HG02571 (cell line): ENCODE results near the gene L3MBTL3.

Experiments used
- ATAC-seq: cut with Tn5 transposase; IDR thresholded peaks from one replicate; pipeline ENCODE4 v1.9.1; 2021; ENCODE audit warnings: mild to moderate bottlenecking, moderate library complexity; ENCODE audit not compliant: unreplicated experiment

Gene L3MBTL3

DNA sequence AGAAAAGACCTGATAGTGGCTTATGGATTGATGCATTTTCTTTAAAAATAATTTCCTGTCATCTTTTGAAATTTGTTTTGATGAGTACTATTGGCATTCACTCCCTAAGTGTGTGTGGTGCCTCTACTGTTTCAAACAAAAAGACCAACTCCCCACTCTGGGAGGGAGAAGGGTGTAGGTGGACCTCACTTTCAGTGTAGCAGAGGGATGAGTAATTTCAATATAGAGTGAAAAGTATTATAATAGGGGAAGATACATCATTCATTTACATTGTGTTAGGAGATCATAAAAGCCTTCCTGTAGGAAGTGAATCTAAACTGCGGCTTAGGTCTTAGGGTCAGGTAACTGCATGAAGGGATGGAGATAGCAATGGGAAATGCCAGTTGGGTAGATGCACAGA lies 158.0 kb downstream of the L3MBTL3 start:
- no peak for ATAC-seq

DNA sequence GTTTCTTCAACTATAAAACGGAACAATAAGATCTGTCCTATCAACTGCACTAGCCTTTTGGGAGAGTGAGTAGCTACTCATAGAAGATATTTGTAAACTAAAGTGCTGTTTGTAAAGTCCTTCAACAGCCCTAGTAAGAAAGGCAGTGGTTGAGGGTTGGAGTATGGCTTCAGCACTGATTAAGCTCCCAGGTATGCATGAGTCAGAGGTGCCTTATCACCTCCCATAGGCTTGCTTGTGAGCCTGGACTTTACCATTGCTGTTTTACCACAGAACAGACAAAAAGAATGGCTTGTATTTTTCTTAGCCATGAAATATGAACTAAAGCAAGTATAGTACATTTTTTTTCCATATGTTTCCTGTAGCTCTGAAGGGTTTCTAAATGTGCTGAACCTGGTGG lies 160.3 kb downstream of the L3MBTL3 start:
- no peak for ATAC-seq

DNA sequence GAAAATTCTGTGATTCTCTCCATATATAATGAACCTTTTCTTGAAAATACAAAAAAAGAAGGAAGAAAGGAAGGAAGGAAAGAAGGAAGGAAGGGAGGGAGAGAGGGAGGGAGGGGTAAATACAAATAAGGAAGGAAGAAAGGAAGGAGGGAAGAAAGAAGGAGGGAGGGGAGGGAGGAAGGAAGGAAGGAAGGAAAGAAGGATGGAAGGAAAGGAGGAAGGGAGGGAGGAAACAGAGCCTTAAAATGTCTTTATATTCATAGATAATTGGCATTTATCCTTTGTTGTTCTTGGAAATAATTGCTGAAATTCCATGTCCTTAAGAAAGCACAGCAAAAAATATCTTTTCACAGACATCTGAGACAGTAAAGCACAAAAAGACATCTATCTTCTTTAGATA lies 164.1 kb downstream of the L3MBTL3 start:
- no peak for ATAC-seq

DNA sequence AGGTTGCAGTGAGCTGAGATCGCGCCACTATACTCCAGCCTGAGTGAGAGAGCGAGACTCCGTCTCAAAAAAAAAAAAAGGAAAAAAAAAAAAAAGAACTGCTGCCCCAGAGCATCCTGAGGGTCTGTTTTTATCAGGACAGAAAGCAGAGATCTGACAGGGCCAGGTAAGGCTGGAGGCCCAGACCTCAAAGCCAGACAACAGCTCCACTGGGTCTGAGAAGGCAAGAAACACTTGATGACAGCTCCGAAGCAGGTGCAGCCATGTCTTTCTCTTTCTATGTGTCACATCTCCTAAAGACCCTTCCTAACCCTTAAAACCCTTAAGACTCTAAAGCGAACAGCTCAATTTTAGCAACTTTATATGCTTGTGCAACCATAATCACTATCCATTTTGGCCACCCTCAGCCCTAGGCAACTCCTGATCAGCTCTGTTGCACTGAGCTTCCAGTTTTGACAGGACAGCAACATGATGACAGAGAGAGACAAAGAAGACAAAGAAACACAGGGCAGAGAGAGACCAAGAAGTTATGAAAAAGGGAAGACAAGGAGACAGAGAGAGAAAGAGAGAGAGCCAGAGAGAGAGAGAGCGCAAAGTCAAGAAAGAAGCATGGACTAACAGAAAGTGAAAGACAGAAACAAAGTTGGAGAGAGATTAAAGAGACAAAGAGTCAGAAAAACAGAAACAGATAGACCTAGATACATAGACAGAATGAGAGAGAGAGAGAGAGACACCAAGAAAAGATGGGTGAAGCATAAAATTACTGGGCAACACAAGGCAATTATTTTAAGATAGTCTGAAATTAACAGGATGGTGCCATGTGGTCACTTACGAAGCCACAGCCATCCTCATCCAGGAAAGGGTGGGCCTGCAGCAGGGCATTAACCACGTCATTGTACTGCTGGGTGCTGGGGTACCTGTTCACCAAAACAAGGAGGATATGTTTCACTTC lies 165.2 kb downstream of the L3MBTL3 start:
- no peak for ATAC-seq

DNA sequence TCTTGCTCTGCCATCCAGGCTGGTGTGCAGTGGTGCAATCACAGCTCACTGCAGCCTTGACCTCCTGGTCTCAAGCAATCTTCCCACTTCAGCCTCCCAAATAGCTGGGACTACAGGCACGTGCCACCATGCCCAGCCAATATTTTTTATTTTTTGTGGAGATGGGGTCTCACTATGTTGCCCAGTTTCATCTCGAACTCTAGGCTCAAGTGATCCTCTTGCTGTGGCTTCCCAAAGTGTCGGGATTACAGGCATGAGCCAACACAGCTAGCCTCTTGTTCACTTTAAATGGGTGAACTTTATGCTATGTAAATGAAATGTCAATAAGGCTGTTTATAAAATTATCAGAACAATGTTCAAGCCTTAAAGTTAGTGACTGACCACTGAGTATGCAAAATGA lies 167.3 kb downstream of the L3MBTL3 start:
- ATAC-seq, result no peak

DNA sequence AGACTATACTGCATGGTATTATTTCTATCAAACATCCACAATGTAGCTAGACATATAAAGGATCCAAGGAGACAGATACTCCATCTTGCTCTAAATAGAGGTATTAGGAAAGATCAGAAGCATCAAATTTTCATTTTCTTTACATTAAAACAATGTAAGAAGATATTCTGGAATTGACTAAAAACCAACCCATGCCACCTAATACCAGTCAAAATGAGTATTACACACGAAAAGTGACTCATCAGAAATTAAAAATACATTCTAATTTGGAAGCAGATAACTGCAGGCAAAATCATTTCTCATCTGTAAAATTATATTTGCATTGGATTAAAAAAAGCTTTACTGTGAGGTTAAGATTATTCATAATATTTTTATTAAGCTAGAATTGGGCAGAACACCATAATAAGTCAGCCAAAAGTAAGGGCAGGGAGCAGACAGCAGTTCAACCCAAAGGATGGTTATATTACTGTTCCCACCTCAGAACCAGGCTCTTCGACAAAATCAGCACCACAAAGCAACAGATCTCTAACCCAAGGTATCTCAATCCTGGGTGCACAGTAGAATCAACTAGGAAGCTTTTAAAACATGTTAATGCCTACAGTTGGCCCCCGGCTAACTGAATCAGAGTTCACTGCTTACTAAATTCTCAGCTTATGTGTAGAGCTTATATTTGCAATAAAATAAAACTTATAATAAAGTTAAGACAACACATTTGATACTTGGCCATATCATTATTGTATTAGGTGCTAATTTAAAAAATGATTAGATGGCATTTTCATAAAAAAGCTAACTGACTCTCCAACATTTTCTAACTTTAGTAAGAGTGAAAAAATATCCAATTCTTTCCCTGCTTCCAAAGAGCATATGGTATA lies 169.2 kb downstream of the L3MBTL3 start:
- ATAC-seq, result no peak

DNA sequence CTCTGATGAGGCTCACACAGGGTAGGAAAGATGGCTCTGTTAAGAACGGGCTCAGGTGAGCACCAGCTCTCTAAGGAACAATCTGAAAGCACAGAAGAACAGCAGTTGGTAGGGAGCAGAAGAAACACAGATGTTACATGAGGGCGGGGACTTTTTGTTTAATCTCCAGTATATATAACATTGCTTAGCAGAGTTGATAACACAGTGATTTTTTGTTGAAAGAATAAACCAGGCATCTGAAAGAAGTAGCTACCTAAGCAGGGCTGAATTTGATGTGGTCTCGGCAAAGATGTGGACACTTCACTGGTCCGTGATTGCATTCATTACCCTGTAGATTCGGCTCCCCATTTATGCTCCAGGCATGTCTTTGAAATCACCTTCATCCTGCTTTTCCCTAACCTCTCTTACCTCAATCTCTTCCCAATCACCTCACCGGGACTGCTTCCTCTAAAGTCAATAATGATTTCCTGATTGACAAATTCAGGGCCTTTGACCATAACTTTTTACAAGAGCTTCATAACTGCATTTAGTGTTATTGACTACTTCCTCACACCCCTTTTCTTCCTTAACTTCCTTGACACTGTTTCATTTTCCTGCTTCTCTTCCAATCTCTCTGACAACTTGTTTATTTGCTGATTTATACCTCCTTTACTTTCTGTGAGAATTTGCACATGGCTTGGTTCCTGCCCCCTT lies 170.0 kb downstream of the L3MBTL3 start:
- no peak for ATAC-seq

DNA sequence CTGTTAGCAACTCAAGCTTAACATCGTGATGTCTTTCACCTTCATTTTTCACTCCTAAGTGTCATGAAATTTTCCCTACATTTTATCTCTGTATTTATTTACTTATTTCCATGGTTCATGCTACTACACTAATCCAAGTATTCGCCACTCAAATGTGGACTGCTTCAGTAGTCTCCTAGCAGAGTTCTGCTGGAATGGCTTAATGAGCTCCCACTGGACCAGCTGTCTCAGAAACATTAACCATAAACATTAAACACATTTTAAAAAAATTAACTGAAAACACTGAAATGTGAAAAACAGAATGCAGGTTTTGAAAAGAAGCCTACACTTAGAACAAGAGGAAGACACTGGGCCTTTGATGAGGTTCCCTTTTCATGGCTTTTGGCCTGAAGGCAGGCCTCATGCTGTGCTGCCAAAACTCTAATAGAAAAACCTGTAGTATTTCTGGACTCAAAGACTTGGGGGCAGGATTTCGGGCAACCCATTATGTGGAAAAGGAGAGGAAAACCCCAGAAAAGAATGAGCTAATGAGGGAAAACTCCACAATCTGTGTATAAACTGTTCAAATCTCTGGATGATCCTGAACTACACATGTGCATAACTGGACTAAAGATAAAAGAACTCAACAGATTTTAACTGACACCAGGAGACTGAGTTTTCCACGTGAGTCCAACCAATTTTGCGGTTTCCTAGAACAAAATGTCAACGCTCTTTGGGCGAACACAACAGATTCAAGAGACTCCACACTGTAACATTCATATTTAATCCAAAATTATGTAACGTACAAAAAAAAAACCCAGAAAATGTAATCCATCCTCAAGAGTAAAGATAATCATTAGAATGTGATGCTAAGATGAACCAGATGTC lies 171.4 kb downstream of the L3MBTL3 start:
- ATAC-seq, result no peak
